Dedifferentiated amniotic fluid mesenchymal stem cell (primary cell): ENCODE measurements around the gene HLX.

ENCODE experiments used
- DNase-seq: peaks from one replicate; pipeline ENCODE4 v3.0.0-alpha.2; 2016; ENCODE audit errors: extremely low spot score

Gene HLX

DNA sequence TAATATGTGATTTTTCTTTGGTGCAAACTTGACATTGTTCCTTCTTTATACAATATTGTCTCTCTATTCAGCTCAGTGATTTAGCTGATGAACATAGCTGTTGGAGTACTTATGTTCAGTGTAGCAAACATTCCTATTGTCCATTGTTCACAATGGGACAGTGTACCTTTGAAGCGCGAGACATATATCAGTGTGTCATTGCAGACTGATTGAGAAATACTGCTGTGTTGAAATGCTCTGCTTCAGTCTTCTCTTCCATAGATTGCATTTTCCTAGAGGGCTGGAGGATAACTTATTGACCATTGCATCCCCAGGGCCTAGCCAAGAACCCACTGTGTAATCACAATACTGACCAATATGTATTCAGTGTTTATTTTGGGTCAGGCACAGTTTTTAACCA, 46.5 kb downstream of the HLX start:
- DNase-seq: no peak

DNA sequence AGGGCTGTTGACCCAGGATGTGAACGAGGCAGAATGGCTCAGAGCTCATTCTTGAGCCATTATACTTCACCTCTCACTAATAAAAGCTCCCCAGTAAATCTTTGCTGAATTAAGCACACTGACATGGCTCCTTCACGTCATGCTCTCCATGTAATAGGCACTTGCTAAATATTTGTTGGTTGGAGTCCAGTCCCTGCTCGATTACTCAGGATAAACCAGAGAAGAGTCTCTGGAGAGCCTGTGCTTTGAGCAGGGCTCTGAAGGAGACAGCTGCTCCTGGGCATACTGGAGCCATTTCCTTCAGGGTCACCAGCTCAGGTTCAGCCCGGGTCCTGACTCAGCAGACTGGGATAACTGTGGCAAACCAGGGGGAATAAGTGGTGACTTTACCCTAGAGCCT, 46.9 kb downstream of the HLX start:
- no peak for DNase-seq

DNA sequence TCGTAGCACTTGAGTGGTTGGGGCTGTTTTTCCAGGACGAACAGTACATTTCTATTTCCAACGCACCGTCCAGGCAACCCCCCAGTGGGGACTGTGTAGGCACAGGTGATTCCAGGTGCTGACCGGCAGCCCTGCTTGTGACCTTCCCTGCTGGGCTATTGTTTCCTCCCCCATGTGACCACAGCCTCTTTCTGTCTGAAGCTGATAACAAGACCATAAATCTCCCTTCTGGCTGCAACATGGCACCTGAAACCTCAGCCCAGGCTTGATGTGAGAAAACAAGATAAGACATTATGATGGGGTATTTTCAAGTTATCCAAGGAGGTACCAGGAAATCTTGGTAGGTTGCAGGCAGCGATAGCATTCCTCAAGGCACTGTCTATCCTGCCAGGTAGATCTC, 48.2 kb downstream of the HLX start:
- DNase-seq: no peak

DNA sequence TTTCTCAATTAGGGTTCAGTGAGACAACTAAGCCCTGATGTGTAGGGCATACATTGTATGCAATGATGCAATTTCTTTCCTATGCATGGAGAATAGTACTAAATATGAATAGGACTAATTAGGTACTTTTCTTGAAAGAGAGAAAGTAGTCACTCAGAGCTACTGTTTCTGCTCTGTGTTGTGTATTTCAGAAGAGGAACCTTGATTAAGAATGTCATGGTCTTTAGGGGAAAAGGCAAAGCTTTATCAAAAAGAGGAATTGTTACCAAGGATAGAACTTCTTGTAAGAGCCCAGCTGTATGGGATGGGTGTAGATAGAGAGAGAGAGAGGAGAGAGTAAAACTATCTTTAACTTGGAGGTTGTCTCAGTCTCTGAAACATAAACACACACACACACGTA, 49.1 kb downstream of the HLX start:
- DNase-seq: no peak

DNA sequence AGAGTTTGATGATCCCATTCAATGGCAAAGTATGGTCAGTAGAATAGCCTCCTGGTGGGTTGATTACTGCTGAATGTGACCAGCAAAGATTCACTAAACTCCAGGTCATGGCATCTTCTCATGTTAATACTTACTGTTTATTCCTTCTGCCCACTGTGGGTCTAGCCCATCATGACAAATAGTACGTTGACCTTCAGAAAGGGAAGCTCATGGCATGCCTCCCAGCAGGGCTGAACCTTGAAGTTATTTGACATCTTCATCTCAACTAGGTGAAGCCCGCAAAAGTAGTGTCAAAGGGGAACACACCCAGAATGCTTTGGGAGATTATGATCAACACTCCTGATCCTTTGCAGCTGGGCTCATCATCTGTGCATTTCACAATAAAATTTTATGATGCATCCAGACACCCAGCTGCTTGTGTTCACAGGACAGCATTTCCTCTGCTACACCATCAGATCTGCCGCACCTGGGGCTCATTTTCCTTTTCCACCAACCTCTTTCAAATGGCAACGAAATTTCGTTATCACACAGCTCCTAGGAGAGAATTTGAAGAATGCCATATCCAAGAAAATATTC, 49.6 kb downstream of the HLX start:
- DNase-seq: no peak

DNA sequence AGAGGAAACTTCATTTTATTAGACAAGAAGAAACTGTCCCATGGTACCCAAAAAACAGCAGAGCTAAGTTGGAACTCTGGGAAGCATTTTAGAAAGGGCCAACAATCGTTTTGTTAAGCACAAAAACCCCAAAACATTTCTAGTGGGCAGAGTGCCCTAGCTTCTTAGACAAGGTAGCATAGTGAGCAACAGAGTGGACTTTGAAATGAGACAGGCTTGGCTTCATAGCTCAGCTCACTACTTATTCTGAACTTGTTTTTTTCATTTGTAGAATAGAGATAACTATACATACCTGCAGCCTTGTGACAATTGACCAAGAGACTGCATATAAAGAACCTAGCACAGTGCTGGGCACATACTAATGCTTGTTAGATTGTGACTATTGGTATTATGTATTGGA, 50.1 kb downstream of the HLX start:
- no peak for DNase-seq
